ENCODE measurements around the gene CIART.

- TF ChIP-seq FOXM1 (IDR thresholded peaks at IDR 0.05; ENCODE audit: borderline replicate concordance, low read depth) = no peak
- no peak for TF ChIP-seq EP300 (IDR thresholded peaks at IDR 0.05; ENCODE audit: borderline replicate concordance)
- TF ChIP-seq USF1 (IDR thresholded peaks at IDR 0.05) = no peak
- no peak for TF ChIP-seq YY1 (IDR thresholded peaks at IDR 0.05; ENCODE audit: low read depth)
- no peak for TF ChIP-seq TCF12 (IDR thresholded peaks at IDR 0.05; ENCODE audit: low read depth)
- no peak for TF ChIP-seq REST (IDR thresholded peaks at IDR 0.05; ENCODE audit: low read depth)
- TF ChIP-seq RAD21 (IDR thresholded peaks at IDR 0.05; ENCODE audit: low read depth) = no peak
- no peak for TF ChIP-seq EGR1 (IDR thresholded peaks at IDR 0.05)
- no peak for TF ChIP-seq TEAD4 (IDR thresholded peaks at IDR 0.05)
Measured at GRCh38 chr1:150321826-150322166, 39.4 kb downstream of the CIART start.

Data from Ishikawa (cell line).